SU-DHL-6 (cell line): ENCODE results near the gene ZNF556.

Source experiments
- H2AFZ ChIP-seq: fragments of 200-600 bp; sonication (generic); 2 replicates; pipeline ENCODE4 v1.6.1; 2014; ENCODE audit warnings: low read depth, mild to moderate bottlenecking, moderate library complexity, mixed read lengths, antibody characterized with exemption, low read length; ENCODE audit not compliant: severe bottlenecking
- H3F3A ChIP-seq: fragments of 200-600 bp; shearing (Covaris generic); 2 replicates; pipeline ENCODE4 v1.6.0; 2016; ENCODE audit warnings: antibody characterized with exemption, mild to moderate bottlenecking; ENCODE audit not compliant: insufficient read depth
- H3K27ac ChIP-seq: fragments of 200-600 bp; sonication (generic); 2 replicates; pipeline ENCODE4 v1.5.1; 2016; ENCODE audit warnings: low read depth, mild to moderate bottlenecking, low read length, moderate library complexity, mixed read lengths
- H3K27me3 ChIP-seq: fragments of 200-600 bp; sonication (generic), shearing (Covaris generic); 2 replicates; pipeline ENCODE4 v1.6.0; 2014; ENCODE audit warnings: mild to moderate bottlenecking, low read length
- H3K36me3 ChIP-seq: fragments of 200-600 bp; sonication (generic); 2 replicates; pipeline ENCODE4 v1.6.1; 2014; ENCODE audit warnings: mild to moderate bottlenecking, low read length, mixed read lengths
- H3K4me2 ChIP-seq: fragments of 300-600, 200-600 bp; shearing (Covaris generic), sonication (generic); 2 replicates; pipeline ENCODE4 v1.6.0; 2014; ENCODE audit warnings: low read length, low read depth, mild to moderate bottlenecking; ENCODE audit not compliant: poor library complexity, severe bottlenecking
- H3K4me3 ChIP-seq: fragments of 200-600 bp; sonication (generic); 2 replicates; pipeline ENCODE4 v1.5.1; 2014; ENCODE audit warnings: antibody characterized with exemption, low read length, mild to moderate bottlenecking, mixed read lengths; ENCODE audit not compliant: insufficient read depth, poor library complexity, severe bottlenecking
- H3K79me2 ChIP-seq: fragments of 200-600 bp; sonication (generic); 2 replicates; pipeline ENCODE4 v1.6.1; 2014; ENCODE audit warnings: mild to moderate bottlenecking, low read length, moderate library complexity; ENCODE audit not compliant: insufficient read depth
- H3K9ac ChIP-seq: fragments of 200-600 bp; sonication (generic); 2 replicates; pipeline ENCODE4 v1.7.0; 2014; ENCODE audit warnings: mild to moderate bottlenecking, low read length
- H3K9me2 ChIP-seq: fragments of 200-600 bp; sonication (generic); replicated peaks from 2 replicates; pipeline ENCODE4 v1.6.1; 2014; ENCODE audit warnings: low read length; ENCODE audit not compliant: insufficient read depth
- H3K9me3 ChIP-seq: fragments of 200-600 bp; sonication (generic); 2 replicates; pipeline ENCODE4 v1.6.1; 2014; ENCODE audit warnings: low read length, mixed read lengths; ENCODE audit not compliant: insufficient read depth
- H4K20me1 ChIP-seq: fragments of 200-600 bp; sonication (generic); 2 replicates; pipeline ENCODE4 v1.6.1; 2014; ENCODE audit warnings: low read depth, mild to moderate bottlenecking, antibody characterized with exemption, low read length, moderate library complexity, mixed read lengths
- CTCF ChIP-seq: fragments of 200-600 bp; sonication (generic); IDR thresholded peaks from one replicate; pipeline ENCODE4 v1.5.1; 2017; ENCODE audit warnings: antibody characterized with exemption, mild to moderate bottlenecking, low read length, moderate library complexity; ENCODE audit not compliant: insufficient read depth, poor library complexity, severe bottlenecking
- EZH2phosphoT487 ChIP-seq: fragments of 200-600 bp; sonication (generic), shearing (Covaris generic); conservative IDR thresholded peaks from 2 replicates; pipeline ENCODE4 v1.6.1; 2018; ENCODE audit warnings: mild to moderate bottlenecking, antibody characterized with exemption, low read length, moderate library complexity, mixed read lengths

The ZNF556 gene

GRCh38 chr19:2845107-2845506 lies 22.0 kb upstream of the ZNF556 start:
- H3K4me3 ChIP-seq: no peak overlapping the region
- TF ChIP-seq CTCF: no peak
- TF ChIP-seq EZH2phosphoT487: no peak

GRCh38 chr19:2846180-2846894 lies 20.8 kb upstream of the ZNF556 start:
- no peaks in the 10 kb centered on the region for H3K9me3 ChIP-seq
- H3K4me3 ChIP-seq: no peak overlapping the region
- H3K9me2 ChIP-seq: no peaks in the 10 kb centered on the region
- TF ChIP-seq CTCF (no peak), EZH2phosphoT487 (no peak)
- H2AFZ ChIP-seq: no peak overlapping the region
- no peaks in the 10 kb centered on the region for H4K20me1 ChIP-seq
- H3K36me3 ChIP-seq: peaks cover 5% of the 10 kb centered on the region
- no peak overlapping the region for H3K27ac ChIP-seq
- no peaks in the 10 kb centered on the region for H3K27me3 ChIP-seq
- peaks cover 7% of the 10 kb centered on the region for H3K79me2 ChIP-seq
- no peak overlapping the region for H3K4me2 ChIP-seq
- no peaks in the 10 kb centered on the region; the same call in 1 of the 2 replicates for H3F3A ChIP-seq
- no peak overlapping the region for H3K9ac ChIP-seq

More at GRCh38 chr19:2845107-2845506, 22.0 kb upstream of the ZNF556 start:
- H3K27ac ChIP-seq: no peak overlapping the region
- no peaks in the 10 kb centered on the region for H3K36me3 ChIP-seq
- no peak overlapping the region for H2AFZ ChIP-seq
- no peaks in the 10 kb centered on the region for H3K27me3 ChIP-seq
- no peaks in the 10 kb centered on the region for H4K20me1 ChIP-seq
- no peak overlapping the region for H3K4me2 ChIP-seq
- no peaks in the 10 kb centered on the region for H3K9me2 ChIP-seq
- no peaks in the 10 kb centered on the region; the same call in 1 of the 2 replicates for H3F3A ChIP-seq
- peaks cover 7% of the 10 kb centered on the region for H3K79me2 ChIP-seq
- no peaks in the 10 kb centered on the region for H3K9me3 ChIP-seq
- no peak overlapping the region for H3K9ac ChIP-seq

GRCh38 chr19:2847507-2847906 lies 19.6 kb upstream of the ZNF556 start:
- H3K9me2 ChIP-seq: no peaks in the 10 kb centered on the region
- TF ChIP-seq EZH2phosphoT487 (no peak), CTCF (no peak)
- H3K9ac ChIP-seq: no peak overlapping the region
- no peak overlapping the region for H3K4me2 ChIP-seq
- H3K4me3 ChIP-seq: no peak overlapping the region
- H4K20me1 ChIP-seq: no peaks in the 10 kb centered on the region
- H3K36me3 ChIP-seq: peaks cover 17% of the 10 kb centered on the region
- H3F3A ChIP-seq: no peaks in the 10 kb centered on the region; the same call in 1 of the 2 replicates
- no peaks in the 10 kb centered on the region for H3K27me3 ChIP-seq
- peaks cover 5% of the 10 kb centered on the region; the same call in 1 of the 2 replicates for H3K9me3 ChIP-seq
- peaks cover 7% of the 10 kb centered on the region for H3K79me2 ChIP-seq
- no peak overlapping the region for H2AFZ ChIP-seq
- H3K27ac ChIP-seq: no peak overlapping the region
